ENCODE measurements around the gene CDH23.

Gene CDH23

GRCh38 chr10:71494980-71495381 lies 98.3 kb downstream of the CDH23 start:
- no peak for DNase-seq

- DNase-seq = no peak
These were observed 100.4 kb downstream of the CDH23 start for GRCh38 chr10:71496927-71497762.

GRCh38 chr10:71497763-71498326 lies 101.1 kb downstream of the CDH23 start:
- no peak for DNase-seq

- no peak for DNase-seq
These were observed 104.7 kb downstream of the CDH23 start for GRCh38 chr10:71501402-71501801.

- DNase-seq = no peak
These were observed 105.5 kb downstream of the CDH23 start for GRCh38 chr10:71502190-71502589.

- DNase-seq = no peak
These were observed 106.1 kb downstream of the CDH23 start for GRCh38 chr10:71502851-71503250.

GRCh38 chr10:71504168-71504567 lies 107.4 kb downstream of the CDH23 start:
- DNase-seq = no peak

GRCh38 chr10:71504570-71504969 lies 107.8 kb downstream of the CDH23 start:
- DNase-seq = no peak

- no peak for DNase-seq
These were observed 109.1 kb downstream of the CDH23 start for GRCh38 chr10:71505862-71506261.

GRCh38 chr10:71509444-71509843 lies 112.7 kb downstream of the CDH23 start:
- DNase-seq = no peak

- no peak for DNase-seq
These were observed 114.5 kb downstream of the CDH23 start for GRCh38 chr10:71511206-71511605.

- DNase-seq = no peak
These were observed 115.6 kb downstream of the CDH23 start for GRCh38 chr10:71512312-71512711.

- DNase-seq = no peak
These were observed 116.2 kb downstream of the CDH23 start for GRCh38 chr10:71512761-71513539.

GRCh38 chr10:71513540-71513853 lies 116.8 kb downstream of the CDH23 start:
- no peak for DNase-seq

GRCh38 chr10:71513936-71514335 lies 117.2 kb downstream of the CDH23 start:
- no peak for DNase-seq

GRCh38 chr10:71515531-71516172 lies 118.9 kb downstream of the CDH23 start:
- no peak for DNase-seq

- no peak for DNase-seq
These were observed 120.2 kb downstream of the CDH23 start for GRCh38 chr10:71516890-71517289.

- no peak for DNase-seq
These were observed 120.8 kb downstream of the CDH23 start for GRCh38 chr10:71517298-71518169.

GRCh38 chr10:71520042-71520441 lies 123.3 kb downstream of the CDH23 start:
- no peak for DNase-seq

- DNase-seq = no peak
These were observed 125.1 kb downstream of the CDH23 start for GRCh38 chr10:71521504-71522441.

- no peak for DNase-seq
These were observed 125.9 kb downstream of the CDH23 start for GRCh38 chr10:71522442-71523144.

All from CD4-positive, alpha-beta T cell treated with Interleukin-4 for 4 hours (primary cell).